Ishikawa (cell line): ENCODE results near the gene PEX26.

Source experiments
- CEBPB ChIP-seq: IDR thresholded peaks from 2 replicates; pipeline ENCODE4 v1.6.1; 2012
- CREB1 ChIP-seq: IDR thresholded peaks from 2 replicates; pipeline ENCODE4 v1.6.1; 2012; ENCODE audit warnings: low read depth
- EGR1 ChIP-seq: IDR thresholded peaks from 2 replicates; pipeline ENCODE4 v1.6.1; 2012
- EP300 ChIP-seq: IDR thresholded peaks from 2 replicates; pipeline ENCODE4 v1.6.1; 2012; ENCODE audit warnings: borderline replicate concordance
- FOXM1 ChIP-seq: IDR thresholded peaks from 2 replicates; pipeline ENCODE4 v1.6.1; 2012; ENCODE audit warnings: low read depth, borderline replicate concordance
- NFIC ChIP-seq: IDR thresholded peaks from 2 replicates; pipeline ENCODE4 v1.6.1; 2012
- RAD21 ChIP-seq: IDR thresholded peaks from 2 replicates; pipeline ENCODE4 v1.6.1; 2012; ENCODE audit warnings: low read depth
- TAF1 ChIP-seq: IDR thresholded peaks from 2 replicates; pipeline ENCODE4 v1.6.1; 2012; ENCODE audit warnings: low read depth, mild to moderate bottlenecking
- TCF12 ChIP-seq: IDR thresholded peaks from 2 replicates; pipeline ENCODE4 v1.6.1; 2012; ENCODE audit warnings: low read depth
- TEAD4 ChIP-seq: IDR thresholded peaks from 2 replicates; pipeline ENCODE4 v1.6.1; 2012
- YY1 ChIP-seq: IDR thresholded peaks from 2 replicates; pipeline ENCODE4 v1.6.1; 2012; ENCODE audit warnings: low read depth
- ZBTB7A ChIP-seq: IDR thresholded peaks from 2 replicates; pipeline ENCODE4 v1.6.1; 2012; ENCODE audit warnings: low read depth
- TF ChIP-seq, protein P1 (sequence below): IDR thresholded peaks from 2 replicates; pipeline ENCODE4 v1.6.1; 2012; ENCODE audit warnings: low read depth, mild to moderate bottlenecking
- TF ChIP-seq, protein P2 (sequence below): IDR thresholded peaks from 2 replicates; pipeline ENCODE4 v1.6.1; 2012
- TF ChIP-seq, protein P3 (sequence below): IDR thresholded peaks from 2 replicates; pipeline ENCODE4 v1.6.1; 2012

The PEX26 gene

DNA sequence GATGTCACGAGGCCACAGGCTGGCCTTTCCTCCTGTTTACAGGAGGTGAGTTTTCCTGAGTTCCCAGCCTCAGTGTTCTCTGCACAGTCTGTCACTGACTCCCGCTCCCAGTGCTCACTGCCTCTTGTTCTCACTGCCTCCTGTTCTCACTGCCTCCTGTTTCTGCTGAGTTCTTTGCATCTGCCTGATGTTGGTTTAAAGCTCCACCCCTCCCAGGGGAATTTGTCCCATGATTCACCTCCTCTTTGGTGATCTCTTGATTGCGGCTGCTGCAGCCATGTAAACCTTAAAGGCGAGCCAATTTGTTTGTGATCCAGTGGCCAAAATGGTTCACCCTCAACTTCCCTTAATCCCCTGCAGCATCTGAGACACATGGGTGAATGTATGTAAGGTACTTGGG is 26.8 kb downstream of the PEX26 start:
- no peak for TF ChIP-seq RAD21
- no peak for TF ChIP-seq CREB1
- no peak for TF ChIP-seq TCF12
- no peak for TF ChIP-seq NFIC
- no peak for TF ChIP-seq YY1
- TF ChIP-seq EP300 = no peak
- no peak for TF ChIP-seq TEAD4
- TF ChIP-seq TAF1 = no peak
- TF ChIP-seq FOXM1 = no peak
- TF ChIP-seq ZBTB7A = no peak
- TF ChIP-seq EGR1 = no peak
- TF ChIP-seq, protein P1, sequence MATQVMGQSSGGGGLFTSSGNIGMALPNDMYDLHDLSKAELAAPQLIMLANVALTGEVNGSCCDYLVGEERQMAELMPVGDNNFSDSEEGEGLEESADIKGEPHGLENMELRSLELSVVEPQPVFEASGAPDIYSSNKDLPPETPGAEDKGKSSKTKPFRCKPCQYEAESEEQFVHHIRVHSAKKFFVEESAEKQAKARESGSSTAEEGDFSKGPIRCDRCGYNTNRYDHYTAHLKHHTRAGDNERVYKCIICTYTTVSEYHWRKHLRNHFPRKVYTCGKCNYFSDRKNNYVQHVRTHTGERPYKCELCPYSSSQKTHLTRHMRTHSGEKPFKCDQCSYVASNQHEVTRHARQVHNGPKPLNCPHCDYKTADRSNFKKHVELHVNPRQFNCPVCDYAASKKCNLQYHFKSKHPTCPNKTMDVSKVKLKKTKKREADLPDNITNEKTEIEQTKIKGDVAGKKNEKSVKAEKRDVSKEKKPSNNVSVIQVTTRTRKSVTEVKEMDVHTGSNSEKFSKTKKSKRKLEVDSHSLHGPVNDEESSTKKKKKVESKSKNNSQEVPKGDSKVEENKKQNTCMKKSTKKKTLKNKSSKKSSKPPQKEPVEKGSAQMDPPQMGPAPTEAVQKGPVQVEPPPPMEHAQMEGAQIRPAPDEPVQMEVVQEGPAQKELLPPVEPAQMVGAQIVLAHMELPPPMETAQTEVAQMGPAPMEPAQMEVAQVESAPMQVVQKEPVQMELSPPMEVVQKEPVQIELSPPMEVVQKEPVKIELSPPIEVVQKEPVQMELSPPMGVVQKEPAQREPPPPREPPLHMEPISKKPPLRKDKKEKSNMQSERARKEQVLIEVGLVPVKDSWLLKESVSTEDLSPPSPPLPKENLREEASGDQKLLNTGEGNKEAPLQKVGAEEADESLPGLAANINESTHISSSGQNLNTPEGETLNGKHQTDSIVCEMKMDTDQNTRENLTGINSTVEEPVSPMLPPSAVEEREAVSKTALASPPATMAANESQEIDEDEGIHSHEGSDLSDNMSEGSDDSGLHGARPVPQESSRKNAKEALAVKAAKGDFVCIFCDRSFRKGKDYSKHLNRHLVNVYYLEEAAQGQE = no peak
- TF ChIP-seq, protein P2, sequence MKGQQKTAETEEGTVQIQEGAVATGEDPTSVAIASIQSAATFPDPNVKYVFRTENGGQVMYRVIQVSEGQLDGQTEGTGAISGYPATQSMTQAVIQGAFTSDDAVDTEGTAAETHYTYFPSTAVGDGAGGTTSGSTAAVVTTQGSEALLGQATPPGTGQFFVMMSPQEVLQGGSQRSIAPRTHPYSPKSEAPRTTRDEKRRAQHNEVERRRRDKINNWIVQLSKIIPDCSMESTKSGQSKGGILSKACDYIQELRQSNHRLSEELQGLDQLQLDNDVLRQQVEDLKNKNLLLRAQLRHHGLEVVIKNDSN = no peak
- TF ChIP-seq, protein P3, sequence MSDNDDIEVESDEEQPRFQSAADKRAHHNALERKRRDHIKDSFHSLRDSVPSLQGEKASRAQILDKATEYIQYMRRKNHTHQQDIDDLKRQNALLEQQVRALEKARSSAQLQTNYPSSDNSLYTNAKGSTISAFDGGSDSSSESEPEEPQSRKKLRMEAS = no peak
- no peak for TF ChIP-seq CEBPB

DNA sequence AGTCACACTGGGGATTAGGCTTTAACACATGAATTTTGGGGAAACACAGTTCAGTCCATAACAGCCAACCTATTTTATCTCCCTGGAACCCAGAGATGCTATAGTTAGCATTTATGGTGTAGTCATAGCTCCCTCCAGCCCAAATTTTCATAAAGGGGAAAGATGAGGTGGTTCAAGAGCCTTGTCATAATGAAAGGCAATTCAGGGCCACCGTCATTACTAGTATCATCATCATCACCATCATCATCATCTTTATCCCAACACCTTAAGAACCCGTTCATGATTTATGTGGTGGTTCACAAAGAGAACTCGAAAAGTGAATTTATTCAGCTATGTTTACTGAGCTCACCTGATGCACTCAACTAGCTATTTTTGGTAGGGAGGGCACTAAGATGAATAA is 30.4 kb downstream of the PEX26 start:
- no peak for TF ChIP-seq FOXM1
- TF ChIP-seq NFIC = no peak
- no peak for TF ChIP-seq TCF12
- TF ChIP-seq YY1 = no peak
- no peak for TF ChIP-seq TAF1

DNA sequence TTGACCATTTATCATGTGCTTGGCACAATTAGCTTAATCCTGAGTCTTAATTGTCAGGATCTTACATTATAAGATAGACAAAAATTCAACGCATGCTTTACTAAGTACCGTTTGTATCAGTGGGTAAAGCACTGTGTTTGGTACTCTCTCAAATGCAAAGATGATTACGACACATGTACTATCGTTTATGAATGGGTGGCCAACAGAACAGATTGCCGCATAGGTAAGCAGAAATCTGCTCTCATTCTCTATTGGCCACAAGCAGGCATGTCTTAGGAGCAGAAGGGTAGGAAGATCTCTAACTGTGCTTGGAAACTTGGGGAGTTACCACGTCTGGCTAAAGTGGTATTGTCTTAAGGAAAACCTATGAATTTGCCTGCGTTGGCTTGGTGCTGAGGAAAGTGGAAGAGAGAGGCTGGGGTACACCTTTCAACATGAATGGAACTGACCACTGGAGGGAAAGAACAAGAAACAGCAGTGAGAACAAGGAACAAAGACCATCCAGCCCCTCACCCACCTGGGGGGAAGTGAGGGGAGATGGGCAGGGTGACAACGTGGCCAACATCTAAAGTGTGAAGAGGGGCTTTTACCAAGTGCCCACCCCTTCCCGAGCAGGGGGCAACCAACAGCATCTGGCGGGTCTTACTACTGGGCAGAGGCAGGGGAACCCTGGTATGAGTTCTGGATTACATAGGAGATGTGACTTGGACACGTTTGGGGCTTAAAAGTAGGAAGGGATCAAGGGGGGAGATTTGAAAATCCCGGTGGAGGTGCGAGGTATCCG is 31.8 kb downstream of the PEX26 start:
- TF ChIP-seq RAD21 = no peak
- TF ChIP-seq TCF12 = no peak
- TF ChIP-seq EP300 = no peak
- no peak for TF ChIP-seq TEAD4
- no peak for TF ChIP-seq CEBPB
- TF ChIP-seq CREB1 = no peak
- no peak for TF ChIP-seq NFIC
- no peak for TF ChIP-seq EGR1
- TF ChIP-seq, protein P2 = no peak

DNA sequence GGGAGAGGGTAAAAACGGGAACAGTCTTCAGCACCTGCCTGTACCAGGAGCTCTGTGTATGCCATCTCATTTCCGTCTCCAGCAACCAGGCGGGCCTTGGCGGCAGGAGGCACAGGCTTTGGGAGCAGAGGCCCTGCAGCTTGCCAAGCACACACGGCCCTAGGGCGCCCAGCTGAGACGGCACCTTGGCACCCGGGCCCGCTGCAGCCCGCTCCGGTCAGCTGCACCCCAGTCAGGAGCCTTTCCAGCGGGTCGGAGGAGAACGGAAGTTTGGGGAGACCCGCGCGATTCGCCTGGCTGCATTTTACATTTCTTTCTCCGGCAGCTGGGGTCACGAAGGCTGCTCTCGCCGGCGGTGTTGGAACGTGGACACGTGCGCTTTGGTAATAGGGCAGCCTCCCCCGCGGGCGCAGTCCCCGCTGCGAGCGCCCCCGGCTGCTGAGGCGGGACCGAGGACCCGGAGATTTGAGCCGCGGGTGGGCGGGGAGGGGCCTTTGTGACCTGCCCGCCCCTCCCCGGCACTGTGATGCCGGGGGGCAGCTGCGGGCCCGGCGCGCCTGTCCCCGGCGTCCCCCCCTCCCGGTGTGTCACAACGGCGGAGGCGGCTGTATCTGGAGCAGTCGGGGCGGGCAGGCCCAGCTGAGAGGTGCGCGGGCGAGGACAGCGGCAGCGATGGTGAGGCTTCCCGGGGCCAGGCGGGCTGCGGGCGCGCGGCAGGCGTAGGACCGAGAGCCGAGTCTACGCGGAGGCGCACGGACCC is 32.6 kb downstream of the PEX26 start, which contains the start of gene TUBA8:
Gene TUBA8 (plus strand): TSS at position 616 of the 760 bp plus-strand sequence. CDS start 57 bp downstream, at position 673.
- TF ChIP-seq CREB1 = no peak
- no peak for TF ChIP-seq RAD21
- TF ChIP-seq FOXM1 = no peak
- peak; percentile 39; the same call in 1 of the 2 replicates for TF ChIP-seq TAF1
- TF ChIP-seq, protein P1 = no peak
- TF ChIP-seq EP300 = peak; percentile 50
- TF ChIP-seq ZBTB7A = 0 out of 2 replicates have a peak, but pooled peaks have one; percentile 69
- TF ChIP-seq, protein P3 = peak; percentile 92
- TF ChIP-seq TCF12 = peak; percentile 77; the same call in 1 of the 2 replicates
- no peak for TF ChIP-seq YY1
- TF ChIP-seq CEBPB = no peak
- TF ChIP-seq NFIC = peak; percentile 57; the same call in 1 of the 2 replicates
- peak; percentile 40; the same call in 1 of the 2 replicates for TF ChIP-seq EGR1
- TF ChIP-seq, protein P2 = peak; percentile 65; the same call in 1 of the 2 replicates
- peak; percentile 43 for TF ChIP-seq TEAD4
